Activated CD8-positive, alpha-beta T cell treated with anti-CD3 and anti-CD28 coated beads for 36 hours (primary cell): ENCODE results near the gene BCAS4. TPM values are rescaled to one million over a fixed set of nuclear protein-coding genes. Genes with fewer than 3 reads are reported as not detected.

ENCODE experiments used
- ATAC-seq: fragments of 200-7000 bp; cut with Tn5 transposase; one replicate; pipeline ENCODE4 v1.10.0; 2021; ENCODE audit warnings: mild to moderate bottlenecking, moderate library complexity
- CTCF ChIA-PET: fragments of 350-600 bp; sonication (Branson Sonifier 250); formaldehyde crosslinking; loops from one replicate; lab custom pipeline; 2021; ENCODE audit warnings: antibody characterized with exemption; lab: Charles Lee
- POLR2A ChIA-PET: fragments of 350-600 bp; sonication (Branson Sonifier 250); formaldehyde crosslinking; loops from one replicate; lab custom pipeline; 2021; ENCODE audit warnings: antibody characterized with exemption; lab: Charles Lee
- DNase-seq: peaks from one replicate; pipeline ENCODE4 v3.0.0-alpha.2; 2020
- H3K27ac Mint-ChIP-seq: one replicate; pipeline ENCODE4 v1.8.0; 2021; ENCODE audit warnings: mild to moderate bottlenecking, mixed read lengths
- H3K27me3 Mint-ChIP-seq: one replicate; pipeline ENCODE4 v1.8.0; 2021; ENCODE audit warnings: mixed read lengths
- H3K36me3 Mint-ChIP-seq: one replicate; pipeline ENCODE4 v1.8.0; 2021; ENCODE audit warnings: low read depth, mixed read lengths
- H3K4me1 Mint-ChIP-seq: one replicate; pipeline ENCODE4 v1.8.0; 2021; ENCODE audit warnings: low read depth, mixed read lengths
- H3K4me3 Mint-ChIP-seq: one replicate; pipeline ENCODE4 v1.8.0; 2021; ENCODE audit warnings: mild to moderate bottlenecking, moderate library complexity, mixed read lengths
- H3K9me3 Mint-ChIP-seq: one replicate; pipeline ENCODE4 v1.8.0; 2021; ENCODE audit warnings: mixed read lengths
- CTCF ChIP-seq: fragments of 200-600 bp; IDR thresholded peaks from one replicate; pipeline ENCODE4 v1.8.0; 2022; ENCODE audit warnings: antibody characterized with exemption, mild to moderate bottlenecking
- intact Hi-C: fragments of 100-400 bp; cut with micrococcal nuclease; formaldehyde crosslinking; loops from one replicate; pipeline ENCODE4 v1.10.0; 2022
- total RNA-seq, 2 experiments: library from RNA; stranded (reverse); gene quantifications; one replicate each; pipeline ENCODE4 v1.2.3, GENCODE V29; 2021

Gene BCAS4
- total RNA-seq, 2 experiments from 2014 or later, result 27.3 to 31.7 TPM

GRCh38 chr20:50794181-50794845 is 548 bp upstream of the BCAS4 start:
- no peak for TF ChIP-seq CTCF
- peaks cover 3% of the 10 kb centered on the region for H3K36me3 Mint-ChIP-seq
- no peaks in the 10 kb centered on the region for H3K9me3 Mint-ChIP-seq
- intact Hi-C loops, result no loop called here
- peaks cover 22% of the 10 kb centered on the region for H3K4me1 Mint-ChIP-seq
- H3K27ac Mint-ChIP-seq, result peak overlapping the region; percentile 80
- H3K4me3 Mint-ChIP-seq, result peak overlapping the region; percentile 70
- DNase-seq, result peak; percentile 33
- no peaks in the 10 kb centered on the region for H3K27me3 Mint-ChIP-seq
- ChIA-PET POLR2A (interaction anchor here (0.7 to 2.5 kb wide), 23 partner anchors 10 to 164 kb away, joined by 3 to 48 read pairs (median 5); partner anchors contain the start of genes ADNP and DPM1), CTCF (interaction anchor here (0.6 to 9.9 kb wide), 67 partner anchors 9 to 831 kb away, joined by 3 to 253 read pairs (median 4); partner anchors contain the start of genes ADNP, DPM1 and MOCS3)
- peak; percentile 4 for ATAC-seq

- DNase-seq, result no peak
- intact Hi-C loops, result loop anchor here (5.0 kb wide), 1 partner anchor 130 kb away; no protein-coding TSS in a partner anchor
- POLR2A ChIA-PET, result interaction anchor here (0.7 to 0.8 kb wide), 3 partner anchors 10 to 73 kb away, joined by 3 to 4 read pairs (median 3); no protein-coding TSS in a partner anchor
- TF ChIP-seq CTCF, result no peak
- Mint-ChIP-seq H3K36me3 (peaks cover 3% of the 10 kb centered on the region), H3K4me1 (peaks cover 22% of the 10 kb centered on the region), H3K27me3 (no peaks in the 10 kb centered on the region), H3K9me3 (no peaks in the 10 kb centered on the region), H3K27ac (peak overlapping the region; percentile 13), H3K4me3 (peak overlapping the region; percentile 7)
- no peak for ATAC-seq
- CTCF ChIA-PET, result interaction anchor here (1.4 to 9.9 kb wide), 2 partner anchors 132 to 191 kb away, joined by 3 to 253 read pairs; partner anchors contain the start of gene ADNP
Observed at GRCh38 chr20:50797142-50797541, 2.3 kb downstream of the BCAS4 start.

- ATAC-seq, result no peak
- peaks cover 22% of the 10 kb centered on the region for H3K4me1 Mint-ChIP-seq
- intact Hi-C loops, result loop anchor here (5.0 kb wide), 1 partner anchor 129 kb away; no protein-coding TSS in a partner anchor
- ChIA-PET CTCF (interaction anchor here (0.9 to 9.9 kb wide), 5 partner anchors 12 to 131 kb away, joined by 3 to 253 read pairs (median 4); partner anchors contain the start of gene ADNP), POLR2A (interaction anchor here (0.5 to 1.8 kb wide), 3 partner anchors 133 to 961 kb away, joined by 3 to 5 read pairs (median 3); partner anchors contain the start of gene ADNP)
- no peaks in the 10 kb centered on the region for H3K27me3 Mint-ChIP-seq
- TF ChIP-seq CTCF, result no peak
- H3K9me3 Mint-ChIP-seq, result no peaks in the 10 kb centered on the region
- H3K36me3 Mint-ChIP-seq, result peaks cover 3% of the 10 kb centered on the region
- no peak for DNase-seq
- H3K27ac Mint-ChIP-seq, result no peak overlapping the region
- no peak overlapping the region for H3K4me3 Mint-ChIP-seq
Observed at GRCh38 chr20:50798650-50799049, 3.8 kb downstream of the BCAS4 start.

GRCh38 chr20:50799176-50799889 is 4.5 kb downstream of the BCAS4 start:
- H3K4me3 Mint-ChIP-seq, result no peak overlapping the region
- no peak for TF ChIP-seq CTCF
- H3K27ac Mint-ChIP-seq, result peak overlapping the region; percentile 30
- ChIA-PET CTCF (interaction anchor here (0.5 to 1.9 kb wide), 6 partner anchors 9 to 1655 kb away, joined by 3 to 6 read pairs (median 4); no protein-coding TSS in a partner anchor), POLR2A (interaction anchor here (0.5 to 1.8 kb wide), 3 partner anchors 132 to 960 kb away, joined by 3 to 5 read pairs (median 3); partner anchors contain the start of gene ADNP)
- DNase-seq (no peak), ATAC-seq (no peak)
- H3K27me3 Mint-ChIP-seq, result no peaks in the 10 kb centered on the region
- no peaks in the 10 kb centered on the region for H3K9me3 Mint-ChIP-seq
- H3K4me1 Mint-ChIP-seq, result peaks cover 24% of the 10 kb centered on the region
- peaks cover 3% of the 10 kb centered on the region for H3K36me3 Mint-ChIP-seq
- intact Hi-C loops, result loop anchor here (5.0 kb wide), 1 partner anchor 128 kb away; no protein-coding TSS in a partner anchor
